OCI-LY1 (cell line): ENCODE data around the gene TMEM235.

Experiments used
- EZH2 ChIP-seq: fragments of 200-600 bp; sonication (generic), shearing (Covaris generic); IDR thresholded peaks from 2 replicates; pipeline ENCODE4 v1.8.0; 2017; ENCODE audit warnings: borderline replicate concordance, mixed run types, mild to moderate bottlenecking, antibody characterized with exemption, low read length, moderate library complexity, mixed read lengths
- TF ChIP-seq, protein P1 (sequence below): fragments of 200-600 bp; sonication (generic), shearing (Covaris generic); IDR thresholded peaks from 2 replicates; pipeline ENCODE4 v1.5.1; 2017; ENCODE audit warnings: mild to moderate bottlenecking, antibody characterized with exemption, low read length, moderate library complexity, mixed read lengths

- TF ChIP-seq, protein P1, sequence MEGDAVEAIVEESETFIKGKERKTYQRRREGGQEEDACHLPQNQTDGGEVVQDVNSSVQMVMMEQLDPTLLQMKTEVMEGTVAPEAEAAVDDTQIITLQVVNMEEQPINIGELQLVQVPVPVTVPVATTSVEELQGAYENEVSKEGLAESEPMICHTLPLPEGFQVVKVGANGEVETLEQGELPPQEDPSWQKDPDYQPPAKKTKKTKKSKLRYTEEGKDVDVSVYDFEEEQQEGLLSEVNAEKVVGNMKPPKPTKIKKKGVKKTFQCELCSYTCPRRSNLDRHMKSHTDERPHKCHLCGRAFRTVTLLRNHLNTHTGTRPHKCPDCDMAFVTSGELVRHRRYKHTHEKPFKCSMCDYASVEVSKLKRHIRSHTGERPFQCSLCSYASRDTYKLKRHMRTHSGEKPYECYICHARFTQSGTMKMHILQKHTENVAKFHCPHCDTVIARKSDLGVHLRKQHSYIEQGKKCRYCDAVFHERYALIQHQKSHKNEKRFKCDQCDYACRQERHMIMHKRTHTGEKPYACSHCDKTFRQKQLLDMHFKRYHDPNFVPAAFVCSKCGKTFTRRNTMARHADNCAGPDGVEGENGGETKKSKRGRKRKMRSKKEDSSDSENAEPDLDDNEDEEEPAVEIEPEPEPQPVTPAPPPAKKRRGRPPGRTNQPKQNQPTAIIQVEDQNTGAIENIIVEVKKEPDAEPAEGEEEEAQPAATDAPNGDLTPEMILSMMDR = no peak
- no peak for TF ChIP-seq EZH2
Observed at GRCh38 chr17:78196716-78197115, 34.7 kb upstream of the TMEM235 start.
